ENCODE results near the gene HJURP.

The HJURP gene

GRCh38 chr2:233811732-233812131, 42.6 kb downstream of the HJURP start:
- DNase-seq = no peak

- DNase-seq = no peak
These were observed 43.2 kb downstream of the HJURP start for GRCh38 chr2:233811087-233811486.

- DNase-seq = no peak
These were observed 44.0 kb downstream of the HJURP start for GRCh38 chr2:233810385-233810784.

DNA sequence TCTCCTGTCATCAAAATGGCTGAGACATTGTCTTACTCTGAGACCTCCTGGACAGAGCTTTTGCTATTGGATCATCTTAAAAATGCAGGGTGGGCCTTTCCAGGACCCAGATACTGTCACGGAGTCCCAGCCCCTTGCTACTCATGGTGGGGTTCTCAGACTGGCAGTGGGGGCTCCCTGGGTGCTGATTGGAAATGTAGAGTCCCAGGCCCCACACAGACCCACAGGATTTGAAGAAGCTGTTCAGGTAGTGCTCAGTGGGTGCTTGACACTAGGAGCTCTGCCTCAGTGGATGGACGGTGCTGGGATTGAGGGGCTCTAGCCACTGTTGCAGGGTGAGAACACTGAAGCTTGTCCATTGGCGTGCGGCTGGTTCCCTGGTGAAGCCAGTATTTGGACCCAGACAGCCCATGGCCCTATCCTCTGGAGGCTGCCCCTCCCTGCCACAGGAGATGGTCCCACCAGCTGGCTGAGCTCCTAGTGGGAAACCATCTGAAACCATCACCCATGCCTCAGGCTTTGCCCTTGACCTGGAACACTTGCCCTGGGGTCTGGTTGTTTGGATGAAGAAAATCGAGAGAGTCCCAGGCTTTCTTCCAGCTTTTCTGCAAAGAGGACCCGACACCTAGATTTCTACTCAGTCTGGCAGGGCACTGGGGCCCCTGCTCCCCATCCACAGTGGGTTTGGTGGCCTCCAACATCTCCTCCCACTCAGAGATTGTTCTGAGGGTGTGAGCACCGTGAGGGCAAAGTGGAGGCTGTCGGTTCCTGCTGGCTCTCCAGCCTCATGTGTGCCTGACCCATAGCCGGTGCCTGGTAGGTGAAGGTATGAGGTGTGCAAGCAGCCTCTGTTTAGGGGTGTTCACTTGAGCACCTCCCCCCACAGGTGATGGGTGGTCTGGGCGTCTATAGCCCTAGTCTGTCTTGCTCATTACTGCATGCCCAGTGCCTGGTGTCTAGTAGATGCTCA, 46.1 kb downstream of the HJURP start:
- DNase-seq = no peak

DNA sequence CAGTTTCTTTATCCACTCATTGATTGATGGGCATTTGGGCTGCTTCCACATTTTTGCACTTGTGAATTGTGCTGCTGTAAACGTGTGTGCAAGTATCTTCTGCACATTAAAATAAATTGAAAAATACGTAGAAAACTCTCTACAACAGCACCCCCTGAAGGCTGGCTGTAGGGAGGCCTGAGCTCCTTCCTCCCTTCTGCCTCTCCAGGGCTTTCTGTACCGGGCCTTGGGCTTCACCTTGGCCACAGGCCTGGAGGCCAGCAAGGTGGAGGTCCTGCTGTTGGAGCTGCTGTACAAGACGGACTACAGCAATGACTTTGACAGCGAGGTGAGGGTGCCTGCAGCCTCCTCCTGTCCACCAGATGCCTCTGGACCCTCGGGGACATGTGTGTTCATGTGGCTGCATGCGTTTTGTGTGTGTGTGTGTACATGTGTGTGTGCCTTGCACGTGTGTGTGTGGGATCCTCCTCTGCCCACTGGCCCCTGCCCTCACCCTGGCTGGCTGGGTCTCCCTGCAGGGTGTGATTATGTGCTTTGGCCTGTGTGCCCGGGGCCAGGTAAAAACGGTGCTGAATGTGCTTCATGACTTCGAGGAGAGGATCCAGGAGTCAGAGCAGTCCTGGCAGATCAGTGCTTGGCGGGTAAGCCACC, 47.0 kb downstream of the HJURP start:
- no peak for DNase-seq

DNA sequence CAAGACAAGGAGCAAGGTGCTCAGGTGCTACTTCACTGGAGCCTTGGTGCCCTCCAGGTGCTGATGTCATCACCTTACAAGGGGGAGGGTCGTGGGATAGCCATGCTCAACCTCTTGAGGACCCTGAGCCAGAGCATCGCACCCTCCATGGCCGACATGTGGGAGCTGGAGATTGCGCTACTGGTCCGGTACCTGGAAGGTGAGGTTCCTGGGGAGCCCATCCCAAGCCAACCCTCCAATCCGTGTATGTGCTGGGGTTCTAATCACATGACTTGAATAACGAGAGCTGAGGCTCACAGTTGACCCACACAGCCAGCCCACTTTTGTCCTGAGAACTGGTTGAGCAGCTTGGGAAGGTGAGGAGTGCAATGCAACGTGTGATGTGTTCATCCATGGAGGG, 50.3 kb downstream of the HJURP start:
- DNase-seq = no peak

DNA sequence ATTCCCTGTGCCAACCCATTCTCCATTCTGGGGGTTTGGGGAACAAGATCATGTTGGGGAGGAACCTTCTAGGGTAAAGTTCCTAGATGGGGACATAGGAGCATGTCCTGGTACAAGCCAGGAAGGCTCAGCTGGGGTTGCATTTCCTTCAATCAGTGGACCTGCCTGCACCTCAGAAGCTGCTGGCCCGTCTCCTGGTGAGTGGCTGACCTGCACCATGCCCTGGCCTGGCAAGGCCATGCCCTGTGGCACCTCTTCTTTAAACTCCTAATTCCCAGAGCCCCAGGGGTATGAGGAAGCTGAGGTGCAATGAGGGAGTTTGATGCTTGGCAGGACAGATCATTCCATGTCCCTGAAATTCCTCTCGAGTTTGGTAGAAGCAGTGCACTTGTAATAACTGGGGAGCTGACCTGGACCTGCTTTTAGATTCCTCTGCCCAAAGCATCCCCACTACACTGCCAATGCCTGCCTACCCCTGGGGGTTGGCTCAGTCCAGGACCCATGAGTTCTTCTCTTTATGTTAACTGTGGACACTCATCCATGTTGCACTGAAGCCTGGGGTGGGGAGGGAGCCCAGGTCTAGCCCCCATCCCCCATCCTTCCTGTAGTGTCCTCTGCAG, 50.9 kb downstream of the HJURP start:
- DNase-seq = no peak

DNA sequence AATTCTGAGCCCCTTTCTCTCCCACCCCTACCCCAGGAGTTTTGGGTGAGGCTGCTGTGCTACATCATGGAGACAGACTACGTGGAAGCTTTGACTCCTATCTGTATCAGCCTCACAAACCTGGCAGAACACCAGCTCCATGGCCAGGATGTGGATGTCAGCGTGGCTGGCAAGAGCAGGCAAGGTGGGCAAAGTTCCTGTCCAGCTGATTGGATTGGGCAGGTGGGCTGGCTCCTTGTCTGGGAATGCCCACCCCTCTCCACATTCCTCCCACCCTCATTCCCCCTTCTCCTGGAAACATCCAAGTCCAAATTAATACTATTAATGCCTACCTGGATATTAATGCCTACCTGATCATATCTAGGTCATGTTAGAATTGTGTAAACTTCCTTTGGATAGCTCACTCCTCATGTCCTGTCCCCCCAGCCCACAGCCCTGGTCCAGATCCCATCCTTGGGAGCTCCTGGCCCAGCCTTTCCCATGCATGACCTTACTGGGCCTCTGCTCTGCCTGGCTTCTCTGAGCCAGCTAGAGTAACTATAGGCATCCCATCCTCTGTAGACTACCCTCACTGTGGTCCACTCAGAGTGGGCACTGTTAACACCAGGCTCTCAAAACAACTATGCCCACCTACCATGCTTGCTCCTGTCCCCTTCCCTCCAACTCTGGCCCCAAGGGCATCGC, 52.1 kb downstream of the HJURP start:
- DNase-seq = no peak

DNA sequence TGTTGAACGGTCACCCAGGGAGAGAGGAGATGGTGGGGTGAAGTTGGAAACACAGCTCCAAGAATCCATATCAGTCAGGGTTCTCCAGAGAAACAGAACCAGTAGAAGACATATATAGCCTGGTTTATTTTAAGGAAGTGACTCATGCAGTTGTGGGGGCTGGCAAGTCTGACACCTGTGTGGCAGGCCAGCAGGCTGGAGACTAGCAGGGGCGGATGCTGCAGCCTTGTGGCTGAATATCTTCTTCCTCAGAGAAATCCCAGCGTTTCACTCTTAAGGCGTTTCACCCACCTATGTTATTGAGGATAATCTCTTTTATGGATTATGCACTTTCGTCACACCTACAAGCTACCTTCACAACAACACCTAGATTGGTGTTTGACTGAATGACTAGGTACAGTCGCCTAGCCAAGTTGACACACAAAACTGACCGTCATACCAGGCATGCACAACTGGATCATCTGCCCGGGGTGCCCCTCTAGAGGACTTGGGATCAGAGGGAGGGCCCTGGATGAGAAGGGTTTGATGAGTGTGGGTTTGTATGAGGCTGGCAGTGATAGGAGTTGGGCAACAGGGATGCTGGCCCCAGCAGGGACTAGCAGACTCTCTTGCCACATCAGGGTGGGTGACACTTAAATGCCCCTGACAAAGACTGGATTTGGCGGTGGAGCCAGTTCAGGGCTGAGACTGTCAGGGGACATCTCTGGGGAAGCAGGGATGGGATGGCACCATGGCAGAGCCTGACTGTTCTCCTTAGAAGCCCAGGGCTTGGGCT, 52.8 kb downstream of the HJURP start:
- DNase-seq = no peak

DNA sequence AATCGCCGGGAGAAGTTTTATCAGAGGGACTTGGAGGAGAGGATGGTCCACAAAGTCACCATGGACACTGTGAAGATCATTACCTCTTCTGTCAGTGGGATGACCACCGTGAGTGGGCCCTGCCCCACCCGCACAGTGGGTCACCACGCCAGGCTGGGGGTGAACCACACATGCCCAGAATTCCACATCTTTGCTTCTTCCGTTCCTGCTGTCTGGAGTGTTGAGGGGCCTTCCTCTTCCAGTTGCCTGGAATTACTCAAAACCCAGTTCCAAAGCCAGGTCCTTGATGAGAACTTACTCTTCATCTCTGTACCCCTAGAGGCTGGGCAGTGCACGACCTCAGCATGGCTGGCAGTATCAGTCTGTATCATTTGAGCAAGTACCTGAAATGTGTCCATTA, 54.1 kb downstream of the HJURP start:
- DNase-seq = no peak

DNA sequence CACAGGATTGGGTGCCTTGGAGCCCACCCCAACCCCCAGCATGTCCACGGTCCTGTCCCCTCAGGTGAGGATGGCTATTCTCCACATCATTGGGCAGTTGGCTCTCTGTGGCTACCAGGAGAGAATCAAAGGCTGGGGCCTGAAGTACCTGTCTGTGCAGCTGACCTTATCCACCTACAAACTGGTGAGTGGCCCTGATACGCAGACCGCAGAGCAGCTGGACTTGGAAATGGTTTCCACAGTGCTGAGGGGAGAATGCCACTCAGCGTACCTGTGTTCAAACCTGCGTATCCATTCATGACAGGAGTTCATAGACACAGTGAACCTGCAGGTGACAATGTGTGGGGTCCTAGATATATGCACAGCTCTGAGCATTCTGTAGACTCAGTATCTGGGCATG, 54.6 kb downstream of the HJURP start:
- DNase-seq = no peak

- no peak for DNase-seq
These were observed 55.2 kb downstream of the HJURP start for GRCh38 chr2:233799087-233799665.

- DNase-seq = no peak
These were observed 55.8 kb downstream of the HJURP start for GRCh38 chr2:233798335-233799086.

GRCh38 chr2:233796254-233796653, 58.1 kb downstream of the HJURP start:
- no peak for DNase-seq

GRCh38 chr2:233795735-233796171, 58.6 kb downstream of the HJURP start:
- no peak for DNase-seq

- DNase-seq = no peak
These were observed 60.1 kb downstream of the HJURP start for GRCh38 chr2:233794128-233794658.

DNA sequence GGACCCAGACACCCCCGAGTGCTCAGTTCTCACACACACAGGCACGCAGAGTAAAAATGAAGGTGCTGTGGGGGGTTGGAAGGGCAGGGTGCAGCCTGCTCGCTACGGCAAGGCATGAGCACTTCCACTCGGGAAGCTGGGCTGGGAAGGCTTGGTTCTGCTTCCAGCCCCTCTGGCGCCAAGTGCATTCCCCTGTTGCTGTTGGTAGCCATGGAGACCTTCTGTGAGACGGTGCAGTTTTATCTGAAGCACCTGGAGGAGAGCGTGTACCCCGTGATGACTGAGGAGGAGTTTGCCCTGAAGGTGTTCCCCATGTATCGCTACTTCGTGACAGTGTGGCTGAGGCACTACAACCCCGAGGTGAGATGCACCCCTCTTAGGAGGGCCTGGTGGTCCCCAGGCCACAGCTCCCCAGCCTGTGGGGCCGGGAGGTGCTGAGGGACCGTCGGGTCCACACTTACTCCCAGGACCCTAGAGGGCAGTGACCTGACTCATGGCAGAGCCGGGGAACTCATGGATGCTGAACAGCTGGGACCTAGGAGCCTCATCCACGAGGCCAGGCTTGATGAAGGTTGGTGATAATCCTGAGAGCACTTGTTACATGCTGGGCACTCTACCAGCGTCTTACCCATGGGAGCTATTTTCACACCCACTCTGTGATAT, 60.7 kb downstream of the HJURP start:
- DNase-seq = no peak

DNA sequence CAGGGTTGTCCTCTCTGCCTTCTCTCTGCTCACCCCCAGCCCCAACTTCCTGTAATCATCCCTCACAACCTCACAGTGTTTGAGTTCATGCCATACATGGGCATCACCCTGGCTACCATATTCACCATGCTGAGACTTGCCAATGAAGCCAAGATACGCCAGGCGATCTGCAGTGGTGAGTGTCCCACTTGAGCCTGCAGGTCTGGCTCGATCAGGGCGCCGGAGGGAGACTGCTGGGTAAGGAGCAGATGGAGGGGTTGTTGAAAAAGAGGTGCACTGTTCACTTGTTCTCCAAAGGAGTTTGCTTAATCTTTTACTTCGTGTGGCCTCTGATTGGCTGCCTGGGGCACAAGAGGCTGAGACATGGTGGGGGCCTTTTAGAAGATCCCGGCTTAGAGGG, 61.6 kb downstream of the HJURP start:
- no peak for DNase-seq

DNA sequence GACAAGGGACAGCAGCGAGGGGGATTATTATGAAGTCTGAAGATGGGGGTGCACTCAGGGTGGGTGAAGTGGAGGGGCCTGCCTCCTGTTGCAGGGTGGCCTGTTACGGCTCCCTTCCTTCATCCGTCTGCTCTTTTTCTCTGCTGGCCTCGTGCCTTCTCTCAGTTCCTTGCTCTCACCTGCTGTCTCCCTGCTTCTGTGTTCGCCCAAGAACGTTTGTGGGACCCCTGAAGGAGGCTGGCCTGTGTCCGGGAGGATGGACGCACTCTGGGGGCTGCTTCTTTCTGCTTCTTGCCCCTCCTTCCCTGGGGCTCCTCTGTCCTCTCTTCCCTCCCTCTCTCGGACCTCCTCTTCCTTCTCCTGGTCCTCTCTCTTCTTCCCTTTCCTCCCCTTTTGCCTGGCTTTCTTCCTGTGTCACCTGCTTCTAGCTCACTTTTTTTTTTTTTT, 62.4 kb downstream of the HJURP start:
- DNase-seq = no peak
